Measurements from ENCODE around the gene TCEA3. TPM values are rescaled to one million over a fixed set of nuclear protein-coding genes. Genes with fewer than 3 reads are reported as not detected.

TCEA3 gene
- total RNA-seq, 2 donors from 2014 or later, result 65.2 to 115 TPM

DNA sequence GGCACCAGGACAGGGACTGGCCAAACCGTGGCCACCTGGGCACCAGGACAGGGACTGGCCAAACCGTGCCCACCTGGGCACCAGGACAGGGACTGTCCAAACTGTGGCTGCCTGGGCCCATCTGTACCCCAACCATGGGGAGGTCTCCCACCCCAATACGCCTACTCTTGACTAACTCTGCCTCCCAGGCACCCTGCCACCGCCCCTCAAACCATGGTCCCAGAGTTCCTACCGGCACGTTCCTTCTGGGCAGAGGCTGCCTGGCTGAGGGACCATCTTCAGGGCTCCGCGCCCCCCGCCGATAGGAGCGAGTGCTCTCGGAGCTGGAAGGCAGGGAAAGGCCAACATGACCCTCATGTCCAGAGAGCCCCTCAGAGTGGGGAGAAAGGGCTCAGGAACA is 6.3 kb upstream of the TCEA3 start:
- H3K27ac ChIP-seq, result no peak overlapping the region
- peaks cover 3 to 8% of the 10 kb centered on the region in 2 donors for H3K36me3 ChIP-seq
- whole genome bisulfite sequencing, result 94% methylated on average over 12 of the region's 12 CpGs
- DNase-seq (ENCODE audit: low spot score), result no peak
- no peaks in the 10 kb centered on the region for H3K4me1 ChIP-seq (replicated peaks)
- H3K4me3 ChIP-seq, result no peak overlapping the region
- TF ChIP-seq POLR2A (IDR thresholded peaks at IDR 0.05) (no peak), POLR2AphosphoS5 (IDR thresholded peaks at IDR 0.05) (no peak)
- TF ChIP-seq, protein P1, sequence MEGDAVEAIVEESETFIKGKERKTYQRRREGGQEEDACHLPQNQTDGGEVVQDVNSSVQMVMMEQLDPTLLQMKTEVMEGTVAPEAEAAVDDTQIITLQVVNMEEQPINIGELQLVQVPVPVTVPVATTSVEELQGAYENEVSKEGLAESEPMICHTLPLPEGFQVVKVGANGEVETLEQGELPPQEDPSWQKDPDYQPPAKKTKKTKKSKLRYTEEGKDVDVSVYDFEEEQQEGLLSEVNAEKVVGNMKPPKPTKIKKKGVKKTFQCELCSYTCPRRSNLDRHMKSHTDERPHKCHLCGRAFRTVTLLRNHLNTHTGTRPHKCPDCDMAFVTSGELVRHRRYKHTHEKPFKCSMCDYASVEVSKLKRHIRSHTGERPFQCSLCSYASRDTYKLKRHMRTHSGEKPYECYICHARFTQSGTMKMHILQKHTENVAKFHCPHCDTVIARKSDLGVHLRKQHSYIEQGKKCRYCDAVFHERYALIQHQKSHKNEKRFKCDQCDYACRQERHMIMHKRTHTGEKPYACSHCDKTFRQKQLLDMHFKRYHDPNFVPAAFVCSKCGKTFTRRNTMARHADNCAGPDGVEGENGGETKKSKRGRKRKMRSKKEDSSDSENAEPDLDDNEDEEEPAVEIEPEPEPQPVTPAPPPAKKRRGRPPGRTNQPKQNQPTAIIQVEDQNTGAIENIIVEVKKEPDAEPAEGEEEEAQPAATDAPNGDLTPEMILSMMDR (IDR thresholded peaks at IDR 0.05), result no peak
- no peaks in the 10 kb centered on the region for H3K9me3 ChIP-seq
- no peaks in the 10 kb centered on the region for H3K27me3 ChIP-seq (replicated peaks; ENCODE audit: insufficient read depth)
- intact Hi-C loops (cut with DNase I), result no loop called here

DNA sequence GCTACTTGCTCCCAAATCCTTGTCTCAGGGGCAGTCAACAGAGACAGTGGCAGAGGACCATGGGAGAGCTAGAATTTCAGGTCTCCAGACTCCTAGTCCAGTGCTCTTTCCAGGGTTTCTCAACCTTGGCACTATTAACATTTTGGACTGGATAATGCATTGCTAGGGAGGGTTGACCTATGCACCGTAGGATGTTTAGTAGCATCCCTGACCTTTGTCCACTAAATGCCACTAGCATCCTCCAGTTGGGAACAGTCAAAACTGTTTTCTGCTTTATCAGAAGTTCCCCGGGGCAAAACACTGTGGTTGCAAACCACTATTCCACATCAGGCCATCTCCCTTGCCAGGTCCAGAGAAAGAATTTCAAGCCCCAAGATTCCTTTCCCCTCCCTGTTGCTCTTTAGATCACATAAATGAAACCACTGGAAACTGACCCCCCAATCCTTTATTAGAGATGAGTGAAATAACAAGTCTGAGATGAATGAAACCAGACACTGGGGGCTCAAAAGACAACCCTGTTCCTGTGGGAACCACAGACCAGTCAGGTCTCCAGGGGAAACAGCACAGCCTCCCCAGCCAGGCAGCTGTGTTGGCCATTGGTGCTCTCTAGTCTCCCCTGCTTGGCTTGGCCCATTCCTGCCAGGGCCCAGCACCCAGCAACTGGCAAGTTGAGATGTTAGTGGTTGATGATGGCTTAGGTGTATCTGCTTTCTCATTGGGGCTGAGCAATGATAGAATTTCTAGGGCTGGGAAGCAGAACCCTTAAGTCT is 3.8 kb upstream of the TCEA3 start:
- 88% methylated on average over 2 of the region's 2 CpGs for WGBS
- no peak overlapping the region for H3K4me3 ChIP-seq
- no peaks in the 10 kb centered on the region for H3K9me3 ChIP-seq
- intact Hi-C loops (cut with DNase I), result no loop called here
- H3K27ac ChIP-seq, result no peak overlapping the region
- no peaks in the 10 kb centered on the region for H3K4me1 ChIP-seq (replicated peaks)
- peaks cover 0 to 8% of the 10 kb centered on the region in 2 donors for H3K36me3 ChIP-seq
- TF ChIP-seq POLR2A (IDR thresholded peaks at IDR 0.05) (no peak), POLR2AphosphoS5 (IDR thresholded peaks at IDR 0.05) (no peak)
- TF ChIP-seq, protein P1 (IDR thresholded peaks at IDR 0.05), result no peak
- H3K27me3 ChIP-seq (replicated peaks; ENCODE audit: insufficient read depth), result no peaks in the 10 kb centered on the region
- no peak for DNase-seq (ENCODE audit: low spot score)

DNA sequence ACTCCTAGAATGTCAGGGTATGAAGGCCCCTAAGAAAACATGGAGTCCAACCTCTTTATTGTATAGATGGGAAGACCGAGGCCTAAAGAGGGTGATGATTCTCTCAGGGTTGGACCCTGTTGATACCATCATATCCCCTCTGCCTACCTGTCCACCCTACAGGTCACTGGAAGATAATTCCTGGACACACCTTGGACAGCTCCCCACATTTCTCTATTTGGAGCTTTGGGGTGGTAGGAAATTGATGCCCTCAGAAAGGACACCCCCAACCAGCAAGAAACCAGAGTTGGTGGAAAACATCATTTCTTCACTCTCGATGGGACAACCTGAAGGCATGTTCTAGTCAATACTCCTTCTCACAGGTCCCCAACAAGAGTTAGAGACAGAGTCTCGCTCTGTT is 3.0 kb upstream of the TCEA3 start:
- peaks cover 4% of the 10 kb centered on the region for H3K4me1 ChIP-seq (replicated peaks)
- 95% methylated on average over 3 of the region's 3 CpGs for WGBS
- no peaks in the 10 kb centered on the region for H3K9me3 ChIP-seq
- no peak for TF ChIP-seq POLR2AphosphoS5 (IDR thresholded peaks at IDR 0.05)
- no peak for TF ChIP-seq POLR2A (IDR thresholded peaks at IDR 0.05)
- TF ChIP-seq, protein P1 (IDR thresholded peaks at IDR 0.05), result no peak
- H3K4me3 ChIP-seq, result no peak overlapping the region
- no peak for DNase-seq (ENCODE audit: low spot score)
- H3K27ac ChIP-seq, result no peak overlapping the region
- intact Hi-C loops (cut with DNase I), result no loop called here
- H3K27me3 ChIP-seq (replicated peaks; ENCODE audit: insufficient read depth), result no peaks in the 10 kb centered on the region
- H3K36me3 ChIP-seq, result peaks cover 0 to 8% of the 10 kb centered on the region in 2 donors

DNA sequence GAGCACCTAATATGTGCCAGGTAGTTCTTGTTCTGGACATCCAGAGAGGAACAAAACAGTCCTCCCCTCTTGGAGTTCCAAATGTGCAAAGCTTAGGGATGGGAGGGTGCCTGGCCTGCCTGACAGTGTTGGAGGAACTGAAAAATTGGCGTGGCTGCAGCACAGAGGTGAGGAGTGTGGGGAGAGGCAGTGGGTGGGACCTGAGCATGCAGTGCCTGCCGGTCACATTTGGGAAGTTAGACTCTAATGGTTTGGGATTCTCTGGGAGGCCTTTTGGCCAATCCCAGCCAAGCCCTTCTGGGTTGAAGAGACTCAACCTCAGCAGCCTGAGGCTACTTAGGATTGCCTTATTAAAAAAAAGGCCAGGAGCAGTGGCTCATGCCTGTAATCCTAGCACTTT is 2.3 kb upstream of the TCEA3 start:
- Histone ChIP-seq H3K36me3 (peaks cover 0 to 8% of the 10 kb centered on the region in 2 donors), H3K9me3 (no peaks in the 10 kb centered on the region), H3K27me3 (replicated peaks; ENCODE audit: insufficient read depth) (no peaks in the 10 kb centered on the region), H3K4me3 (no peak overlapping the region), H3K27ac (no peak overlapping the region), H3K4me1 (replicated peaks) (peaks cover 6% of the 10 kb centered on the region)
- intact Hi-C loops (cut with DNase I), result no loop called here
- TF ChIP-seq, protein P1 (IDR thresholded peaks at IDR 0.05), result no peak
- TF ChIP-seq POLR2AphosphoS5 (IDR thresholded peaks at IDR 0.05) (no peak), POLR2A (IDR thresholded peaks at IDR 0.05) (no peak)
- WGBS, result 79% methylated on average over 2 of the region's 2 CpGs
- DNase-seq (ENCODE audit: low spot score), result no peak

DNA sequence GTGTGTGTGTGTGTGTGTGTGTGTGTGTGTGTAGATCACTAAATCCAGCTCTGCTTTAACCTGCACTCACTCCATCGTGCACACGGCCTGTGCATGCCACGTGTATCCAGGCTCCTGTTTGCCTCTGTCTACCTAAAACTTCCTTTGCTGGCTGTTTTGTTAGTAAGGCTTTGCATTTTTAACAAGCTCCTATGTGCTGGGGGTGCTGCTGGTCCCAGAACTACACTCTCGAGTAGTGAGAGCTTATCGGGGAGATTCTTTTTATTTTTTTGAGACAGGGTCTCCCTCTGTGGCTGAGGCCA is 596 bp upstream of the TCEA3 start:
- no peaks in the 10 kb centered on the region for H3K36me3 ChIP-seq
- intact Hi-C loops (cut with DNase I), result no loop called here
- WGBS, result 19% methylated on average over 5 of the region's 5 CpGs
- peak overlapping the region; percentile 67 to 78 for H3K4me3 ChIP-seq
- no peaks in the 10 kb centered on the region for H3K9me3 ChIP-seq
- peak overlapping the region; percentile 84 to 88 for H3K27ac ChIP-seq
- no peaks in the 10 kb centered on the region for H3K27me3 ChIP-seq (replicated peaks; ENCODE audit: insufficient read depth)
- H3K4me1 ChIP-seq (replicated peaks), result peaks cover 6% of the 10 kb centered on the region
- DNase-seq (ENCODE audit: low spot score), result no peak
- TF ChIP-seq POLR2A (IDR thresholded peaks at IDR 0.05), result no peak
- no peak for TF ChIP-seq POLR2AphosphoS5 (IDR thresholded peaks at IDR 0.05)
- TF ChIP-seq, protein P1 (IDR thresholded peaks at IDR 0.05), result no peak

Data from prostate gland (tissue), 2 donors.